ENCODE measurements around the gene FAM170B.

FAM170B gene

DNA sequence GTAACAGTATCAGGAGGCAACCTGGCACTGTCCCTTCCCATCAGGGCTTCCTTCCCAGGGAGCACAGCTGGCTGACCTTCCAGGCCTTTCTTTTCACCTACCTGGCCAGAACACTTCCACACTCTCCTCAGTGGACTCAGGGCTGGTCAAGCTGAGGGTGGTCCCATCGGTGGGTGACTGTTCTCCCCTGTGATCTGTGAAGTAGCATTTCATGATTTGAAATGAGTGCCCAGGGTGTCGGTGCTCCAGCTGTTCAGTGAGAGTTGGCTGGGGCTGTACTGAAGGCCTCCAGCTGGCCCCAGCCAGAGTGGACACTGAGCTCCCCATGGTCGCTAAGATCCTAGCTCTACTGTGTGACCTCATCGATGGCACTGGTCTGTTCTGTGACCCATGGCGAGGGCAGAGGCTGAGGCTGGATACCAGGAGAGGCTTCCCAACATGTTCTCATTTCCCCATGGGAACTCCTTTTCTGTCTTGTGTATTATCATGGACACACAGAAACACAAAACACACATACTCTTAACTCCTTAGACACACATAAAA lies at the start of gene FAM170B:
TSS of gene FAM170B (minus strand) at position 316 of the 543 bp plus-strand sequence. CDS start at position 213, 103 bp downstream.
- no peak for DNase-seq (ENCODE audit: low read depth in 2 of 2)

DNA sequence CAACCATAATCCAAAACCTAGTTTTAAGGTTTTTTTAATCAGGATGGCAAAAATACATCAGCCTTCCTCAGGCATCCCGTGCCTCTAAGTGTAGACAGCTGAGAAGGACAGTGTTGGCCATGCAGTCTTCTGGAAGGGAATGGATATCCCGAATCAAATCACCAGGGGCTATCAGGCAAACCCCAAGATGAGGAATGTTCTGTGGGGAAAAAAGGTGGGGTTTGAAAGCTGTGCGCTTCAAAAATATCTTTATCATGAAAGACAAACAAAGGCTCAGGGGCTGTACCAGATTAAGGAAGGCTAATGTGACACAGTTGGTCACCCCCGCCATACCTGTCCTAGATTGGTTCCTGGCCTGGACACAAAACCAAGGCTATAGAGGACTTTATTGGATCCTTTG lies 49.0 kb upstream of the FAM170B start:
- no peak for DNase-seq (ENCODE audit: low read depth in 2 of 2)

DNA sequence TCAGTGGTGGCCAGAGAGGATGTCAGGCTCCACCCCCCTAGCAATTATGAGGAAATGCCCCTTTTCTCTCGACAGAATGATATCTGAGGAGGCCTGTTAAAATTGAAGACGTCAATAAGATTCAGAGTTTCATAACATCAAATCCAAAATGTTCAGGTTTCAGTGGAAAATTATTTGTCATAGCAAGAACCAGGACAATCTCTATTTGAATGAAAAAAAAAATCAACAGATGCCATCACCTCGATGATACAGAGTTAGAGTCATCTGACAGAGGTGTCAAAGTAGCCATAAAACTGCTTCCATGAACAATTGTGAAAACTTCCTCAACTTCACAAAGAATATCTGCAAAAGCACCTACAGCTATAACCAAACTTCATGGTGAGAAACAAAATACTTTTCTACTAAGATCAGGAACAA lies 46.6 kb upstream of the FAM170B start:
- DNase-seq (ENCODE audit: low read depth in 2 of 2) = no peak

DNA sequence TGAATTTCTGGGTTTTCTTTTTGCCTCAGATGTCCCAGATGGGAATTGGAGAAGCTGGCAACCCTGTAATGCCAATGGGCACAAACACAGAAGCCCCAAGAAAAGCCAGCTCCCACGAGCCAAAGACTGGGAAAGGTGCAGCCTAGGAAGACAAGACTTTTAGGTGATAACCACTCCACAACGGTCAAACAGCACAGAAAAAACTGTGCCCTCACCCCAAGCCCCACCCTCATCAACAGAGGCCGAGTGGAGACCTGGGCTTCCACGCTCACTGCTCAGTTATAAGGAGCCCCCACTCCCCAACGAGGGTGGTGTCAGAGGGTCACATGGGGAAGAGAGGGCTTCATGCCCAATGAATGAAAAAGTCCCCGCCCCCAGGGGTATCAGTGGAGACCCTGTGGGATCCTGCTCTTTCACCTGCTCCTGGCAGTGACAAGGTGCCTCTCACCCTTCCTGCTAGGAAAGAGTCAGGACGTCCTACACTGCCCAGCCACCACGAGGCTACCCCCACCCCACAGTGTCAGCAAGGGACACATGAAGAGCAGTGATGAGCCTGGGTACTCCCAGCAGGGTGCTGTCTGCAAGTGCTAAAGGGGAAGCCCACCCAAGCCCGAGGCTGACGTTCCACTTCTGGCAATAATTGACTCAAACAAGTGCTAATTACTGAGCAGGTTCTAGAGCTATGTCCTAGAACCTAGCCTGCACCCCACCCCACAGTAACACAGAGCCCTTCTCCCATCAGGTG lies 46.0 kb upstream of the FAM170B start:
- no peak for DNase-seq (ENCODE audit: low read depth in 2 of 2)

DNA sequence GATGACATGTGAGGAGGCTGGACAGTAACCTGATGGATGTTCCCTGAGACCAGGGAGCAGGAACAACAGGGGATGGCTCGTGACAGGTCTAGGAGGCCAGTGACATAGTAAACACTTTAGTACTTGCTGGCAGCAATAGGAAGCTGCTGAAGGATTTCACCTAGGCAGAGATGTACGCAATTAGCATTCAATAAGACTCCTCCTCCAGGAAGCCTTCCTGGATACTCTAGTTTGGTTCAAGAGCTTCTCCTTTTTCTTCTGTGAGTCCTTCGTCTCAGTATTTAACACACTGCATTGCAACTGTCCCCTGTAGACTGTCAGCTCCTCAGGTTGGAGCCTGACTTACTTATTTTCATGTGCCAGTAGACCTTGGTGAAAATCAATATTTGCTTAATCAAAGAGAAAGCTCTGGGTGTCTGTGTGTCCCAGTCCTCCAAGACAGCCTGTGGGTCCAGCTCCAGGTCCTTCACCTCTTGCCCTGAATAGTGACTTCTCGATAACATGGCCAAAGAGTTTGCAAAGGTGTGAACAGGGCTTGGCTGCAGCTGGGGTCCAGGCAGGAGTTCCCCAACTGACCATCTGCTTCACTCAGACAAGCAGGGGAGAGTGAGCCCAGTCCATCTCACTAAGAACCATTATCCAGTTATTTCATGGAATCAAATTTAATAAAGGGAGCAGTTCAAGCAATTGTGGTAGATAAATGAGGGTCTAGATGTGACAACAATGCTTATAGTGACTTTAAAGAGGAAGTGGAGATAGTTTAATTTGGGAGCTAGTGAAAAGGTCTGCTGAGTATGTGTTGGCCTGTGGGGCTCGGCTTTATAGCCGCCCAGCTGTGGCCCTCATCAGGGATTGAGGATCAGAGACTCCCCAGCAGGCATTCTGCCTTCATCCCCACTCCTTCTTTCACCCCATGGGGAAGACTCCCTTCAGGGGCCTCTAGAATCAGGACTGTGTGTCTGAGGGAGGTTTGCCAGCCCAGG lies 45.0 kb upstream of the FAM170B start:
- DNase-seq (ENCODE audit: low read depth in 2 of 2) = no peak

DNA sequence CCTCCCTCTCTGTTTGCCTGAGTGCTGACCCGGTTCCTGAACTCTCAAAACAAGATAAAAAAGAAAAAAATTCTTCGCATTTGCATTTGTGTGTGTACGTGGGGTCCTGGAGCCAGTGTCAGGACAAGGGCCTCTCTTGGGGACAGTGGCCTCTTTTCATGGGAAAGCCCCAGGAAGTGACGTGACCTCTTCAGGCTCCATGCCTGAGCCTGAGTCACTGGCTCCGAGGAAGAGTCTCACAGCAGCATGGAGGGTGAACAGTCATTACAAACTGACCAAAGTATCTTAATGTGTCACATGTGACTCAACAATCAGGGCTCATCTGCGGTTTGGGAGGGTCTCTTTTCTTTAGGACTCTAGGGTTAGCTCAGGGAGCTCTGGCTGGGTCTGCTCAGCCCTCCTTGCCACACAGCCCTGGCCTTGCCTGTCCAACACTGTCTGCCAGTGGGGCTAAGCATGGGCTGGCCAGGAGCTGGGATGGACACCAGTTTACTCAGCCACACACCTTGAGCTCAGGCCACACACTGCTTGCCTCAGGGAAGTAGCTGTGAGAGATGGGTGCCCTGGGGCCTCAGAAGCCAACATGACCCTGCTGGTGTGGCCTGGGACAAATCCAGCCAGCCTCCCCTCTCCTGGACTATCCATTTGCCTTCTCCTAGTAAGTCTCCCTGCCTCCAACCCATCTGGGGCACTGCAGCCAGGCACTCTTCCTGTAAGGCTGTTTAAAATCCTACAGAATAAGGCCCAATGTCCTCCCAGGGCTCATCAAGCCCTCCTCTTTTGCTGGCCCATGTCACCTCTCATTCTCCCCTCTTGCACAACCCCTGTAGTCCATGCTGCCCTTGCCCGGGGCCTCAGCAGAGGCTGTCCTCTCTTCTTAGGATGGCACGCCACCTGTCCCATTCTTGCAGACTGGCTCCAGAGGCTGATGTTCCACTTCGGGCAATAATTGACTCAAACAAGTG lies 43.9 kb upstream of the FAM170B start:
- peak; percentile 57 to 62 for DNase-seq (ENCODE audit: low read depth in 2 of 2)

DNA sequence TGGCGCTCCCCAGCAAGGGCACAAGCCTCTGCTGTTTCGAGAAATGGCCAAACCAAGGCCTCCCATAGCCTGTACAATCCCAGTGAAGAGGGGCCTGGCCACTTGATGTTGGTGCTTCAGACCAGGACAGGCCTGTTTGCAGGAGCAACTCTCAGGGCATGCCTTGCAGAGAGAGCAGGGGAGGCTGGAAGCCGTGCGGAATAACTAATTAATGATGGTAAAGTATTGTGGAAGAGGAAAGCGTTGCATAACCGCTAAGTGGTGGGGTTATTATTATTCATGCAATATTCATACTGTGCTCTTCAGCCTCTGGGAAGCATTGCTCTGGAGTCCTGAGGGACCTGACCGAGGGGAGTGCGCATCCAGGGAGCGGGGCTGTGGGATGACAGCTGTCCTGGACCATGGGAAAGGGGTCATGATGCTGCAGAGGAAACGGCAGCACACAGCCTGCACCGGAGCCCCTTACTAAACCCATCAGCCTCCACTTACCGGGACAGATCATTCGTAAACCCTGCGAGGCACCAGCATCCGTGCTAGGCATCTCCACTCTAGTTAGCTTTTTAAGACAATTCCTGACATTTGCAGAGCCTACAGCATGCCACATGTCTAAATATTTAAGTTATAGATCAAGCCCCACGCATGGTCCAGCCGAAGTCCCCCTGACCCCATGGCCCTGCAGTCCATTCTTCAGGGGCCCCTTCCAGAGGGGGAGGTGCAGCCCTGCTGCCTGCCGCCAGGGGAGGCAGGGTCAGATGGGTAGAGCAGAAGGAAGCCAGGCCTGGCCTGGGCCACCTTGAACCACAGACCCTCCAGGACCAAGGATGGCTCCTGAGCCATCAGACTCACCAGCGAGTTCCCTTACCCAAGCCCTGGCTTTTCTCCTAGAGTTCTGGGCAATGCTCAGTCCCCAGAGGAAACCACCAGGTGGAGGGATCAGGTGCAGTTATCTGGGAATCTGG lies 42.8 kb upstream of the FAM170B start:
- DNase-seq (ENCODE audit: low read depth in 2 of 2) = no peak

DNA sequence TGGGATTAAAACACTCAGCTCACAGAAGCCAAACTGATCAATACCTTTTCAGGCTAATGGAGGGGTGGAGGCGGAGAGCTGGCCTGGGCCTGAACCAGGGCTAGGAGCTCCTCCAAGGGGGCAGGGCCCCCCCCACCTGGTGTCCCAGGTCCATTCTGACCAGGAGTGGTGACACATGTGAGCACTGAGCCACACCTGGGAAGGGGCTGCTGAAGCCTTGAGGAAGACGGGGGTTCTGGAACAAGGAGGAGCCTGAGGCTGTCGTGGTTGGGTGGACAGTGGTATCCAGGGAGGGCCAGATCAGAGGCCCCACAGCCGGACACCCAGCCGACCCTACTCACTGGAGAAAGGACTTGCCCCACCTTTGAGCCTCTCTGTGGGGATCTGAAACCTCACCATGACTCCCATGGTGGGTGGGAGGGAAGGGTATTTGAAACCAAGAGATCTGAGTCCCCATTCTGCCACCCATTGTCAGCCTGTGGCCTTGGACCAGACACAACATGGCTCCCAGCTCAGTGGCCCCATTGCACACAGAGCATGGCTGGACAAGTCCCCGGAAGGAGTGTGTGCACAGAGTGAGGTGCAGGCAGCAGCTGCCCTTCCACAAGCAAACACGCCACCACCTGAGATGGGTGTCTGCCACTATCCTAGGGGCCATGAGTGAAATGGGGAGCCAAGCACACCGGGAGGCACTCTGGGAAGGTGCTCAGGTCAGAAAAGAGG lies 41.9 kb upstream of the FAM170B start:
- DNase-seq (ENCODE audit: low read depth in 2 of 2) = no peak

DNA sequence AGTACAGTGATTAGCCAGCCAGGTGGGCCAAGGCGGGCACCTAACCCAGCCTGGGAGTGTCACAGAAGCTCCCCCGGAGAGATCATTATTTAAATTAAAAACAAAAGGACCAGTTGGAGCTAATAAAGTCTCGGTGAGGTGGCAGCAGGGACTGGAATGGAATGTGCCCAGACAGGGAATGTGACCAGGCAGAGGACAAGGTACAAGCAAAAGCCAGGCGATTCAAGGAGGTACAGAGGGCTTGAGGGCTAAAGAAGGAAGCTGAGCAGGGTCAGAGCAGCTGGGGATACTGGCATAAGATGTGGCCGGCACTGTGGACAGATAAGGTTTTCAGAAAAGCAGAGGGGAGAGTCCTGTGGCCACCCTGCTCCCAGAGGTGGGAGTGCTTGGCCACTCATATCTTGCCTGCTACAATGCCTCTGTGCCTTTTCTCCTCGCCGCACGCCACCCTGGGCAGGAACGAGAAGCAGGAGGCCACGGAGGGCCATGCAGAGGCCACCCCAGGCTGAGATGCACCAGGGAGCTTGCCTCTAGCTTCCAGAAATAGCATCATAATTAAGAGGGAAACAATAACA lies 41.2 kb upstream of the FAM170B start:
- DNase-seq (ENCODE audit: low read depth in 2 of 2) = no peak

DNA sequence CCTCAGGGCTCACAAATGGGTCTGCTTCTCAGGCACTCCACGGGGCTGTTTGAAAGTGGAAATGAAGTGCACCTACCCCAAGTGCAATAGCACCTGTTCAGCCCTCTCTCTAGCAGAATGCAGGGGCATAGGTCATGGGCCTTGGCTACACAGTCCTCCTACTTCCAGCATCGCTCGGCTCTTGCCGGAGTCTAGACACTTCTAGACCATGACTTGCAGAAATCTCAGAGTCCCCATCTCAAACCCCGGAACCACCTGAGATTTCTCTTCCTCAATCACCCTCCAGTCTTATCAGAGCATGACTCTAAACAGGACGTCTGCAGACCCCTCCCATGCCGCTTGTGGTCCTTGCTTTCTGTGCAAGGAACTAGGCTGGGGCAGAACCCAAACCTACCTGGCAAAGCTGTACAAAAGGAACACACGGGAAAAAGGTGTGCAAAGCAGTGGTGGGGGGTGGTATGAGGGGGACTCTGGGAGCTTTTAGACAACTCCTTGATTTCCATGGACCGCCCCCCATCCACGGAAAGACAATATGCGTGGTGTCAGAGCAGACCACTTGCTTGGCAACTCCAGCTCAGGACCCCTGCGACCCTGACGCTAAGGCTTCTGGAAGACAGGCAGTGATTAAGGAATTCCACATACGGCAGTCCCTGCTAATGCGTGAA lies 40.6 kb upstream of the FAM170B start:
- DNase-seq (ENCODE audit: low read depth in 2 of 2) = no peak

DNA sequence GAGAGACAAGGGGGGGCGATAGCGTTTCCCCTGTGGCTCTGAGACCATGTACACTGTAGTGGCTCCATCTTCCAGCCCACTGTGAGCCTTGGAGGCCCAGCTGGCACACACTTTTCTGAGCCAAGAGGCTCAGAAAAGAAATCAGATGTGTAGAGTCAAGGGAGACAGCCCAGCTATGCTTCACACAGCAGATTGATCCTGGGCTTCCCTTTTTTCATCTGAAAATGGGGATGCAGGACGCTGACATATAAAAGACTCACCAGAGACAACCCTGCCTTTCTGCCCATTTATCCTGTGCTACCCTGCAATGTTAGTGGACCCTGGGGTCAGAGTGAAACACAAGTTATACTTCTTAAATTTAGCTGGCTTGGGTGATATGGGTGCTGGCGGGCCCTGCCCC lies 40.0 kb upstream of the FAM170B start:
- DNase-seq (ENCODE audit: low read depth in 2 of 2) = no peak

DNA sequence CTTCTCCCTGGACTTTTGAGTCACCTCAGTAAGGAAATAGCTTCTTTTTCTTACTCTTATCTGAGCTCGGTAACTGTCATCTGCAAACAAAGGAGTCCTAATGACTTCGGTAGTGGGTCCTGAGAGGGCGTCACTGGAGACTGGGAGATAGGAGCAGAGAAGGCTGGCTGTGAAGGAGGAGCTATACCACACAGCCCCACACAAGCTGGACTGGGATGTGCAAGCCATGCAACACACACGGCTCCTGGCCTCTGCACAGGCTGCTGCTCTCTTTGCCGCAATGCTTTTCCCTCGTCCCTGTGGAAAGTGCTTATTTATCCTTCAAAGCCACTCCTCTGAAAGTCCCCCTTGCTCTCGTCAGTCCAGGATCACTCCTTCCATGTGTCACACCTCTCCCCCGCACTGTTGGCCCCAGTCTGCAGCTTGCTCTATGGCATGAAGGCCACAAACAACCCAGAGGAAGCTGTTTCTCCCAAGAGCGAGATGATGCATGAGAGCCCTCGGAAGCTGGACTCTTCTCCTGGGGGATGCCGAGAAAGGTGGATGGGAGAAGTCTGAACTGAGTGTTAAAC lies 39.5 kb upstream of the FAM170B start:
- DNase-seq (ENCODE audit: low read depth in 2 of 2) = no peak

DNA sequence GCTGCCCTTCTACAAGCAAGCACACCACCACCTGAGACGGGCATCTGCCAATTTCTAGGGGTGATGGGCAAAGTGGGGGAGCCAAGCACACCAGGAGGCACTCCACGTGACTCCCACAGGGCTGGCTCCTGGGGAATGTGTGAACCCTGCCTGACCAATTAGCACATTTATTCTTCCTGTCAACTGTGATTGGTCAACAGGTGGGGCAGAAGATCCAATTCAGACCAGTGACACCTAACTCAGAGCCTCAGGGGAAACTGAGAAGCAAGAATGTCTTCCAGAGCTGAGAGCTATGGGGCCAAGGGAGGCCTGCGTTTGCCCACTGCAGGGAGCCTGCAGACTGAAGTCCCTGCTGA lies 38.9 kb upstream of the FAM170B start:
- no peak for DNase-seq (ENCODE audit: low read depth in 2 of 2)

DNA sequence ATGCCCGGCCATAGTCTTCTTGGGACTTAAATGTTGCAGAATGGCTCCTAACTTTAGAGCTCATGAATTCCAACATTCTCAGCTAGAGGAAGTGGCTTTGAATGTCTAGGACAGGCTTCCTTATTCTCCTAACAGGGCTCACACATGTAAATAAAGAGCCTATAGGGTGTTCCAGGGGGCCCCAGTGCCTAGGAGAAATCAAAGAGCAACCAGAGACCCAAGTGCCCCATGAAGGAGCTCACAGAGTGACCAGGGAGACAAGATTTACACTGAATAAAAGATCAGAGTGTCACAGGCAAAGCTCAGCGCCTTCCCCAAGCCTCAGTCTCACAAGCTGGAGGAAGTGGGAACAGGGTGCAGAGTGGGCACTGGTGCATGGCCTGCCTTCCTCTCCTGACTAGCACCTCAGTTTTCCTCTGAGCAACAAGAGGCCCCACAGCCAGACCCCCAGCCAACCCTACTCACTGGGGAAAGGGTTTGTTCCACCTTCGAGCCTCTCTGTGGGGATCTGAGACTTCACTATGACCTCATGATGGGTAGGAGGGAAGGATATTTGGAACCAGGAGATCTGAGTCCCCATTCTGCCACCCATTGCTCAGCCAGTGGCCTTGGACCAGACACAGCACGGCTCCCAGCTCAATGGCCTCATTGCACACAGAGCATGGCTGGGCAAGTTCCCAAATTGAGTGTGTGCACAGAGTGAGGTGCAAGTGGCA lies 38.4 kb upstream of the FAM170B start:
- DNase-seq (ENCODE audit: low read depth in 2 of 2) = no peak

DNA sequence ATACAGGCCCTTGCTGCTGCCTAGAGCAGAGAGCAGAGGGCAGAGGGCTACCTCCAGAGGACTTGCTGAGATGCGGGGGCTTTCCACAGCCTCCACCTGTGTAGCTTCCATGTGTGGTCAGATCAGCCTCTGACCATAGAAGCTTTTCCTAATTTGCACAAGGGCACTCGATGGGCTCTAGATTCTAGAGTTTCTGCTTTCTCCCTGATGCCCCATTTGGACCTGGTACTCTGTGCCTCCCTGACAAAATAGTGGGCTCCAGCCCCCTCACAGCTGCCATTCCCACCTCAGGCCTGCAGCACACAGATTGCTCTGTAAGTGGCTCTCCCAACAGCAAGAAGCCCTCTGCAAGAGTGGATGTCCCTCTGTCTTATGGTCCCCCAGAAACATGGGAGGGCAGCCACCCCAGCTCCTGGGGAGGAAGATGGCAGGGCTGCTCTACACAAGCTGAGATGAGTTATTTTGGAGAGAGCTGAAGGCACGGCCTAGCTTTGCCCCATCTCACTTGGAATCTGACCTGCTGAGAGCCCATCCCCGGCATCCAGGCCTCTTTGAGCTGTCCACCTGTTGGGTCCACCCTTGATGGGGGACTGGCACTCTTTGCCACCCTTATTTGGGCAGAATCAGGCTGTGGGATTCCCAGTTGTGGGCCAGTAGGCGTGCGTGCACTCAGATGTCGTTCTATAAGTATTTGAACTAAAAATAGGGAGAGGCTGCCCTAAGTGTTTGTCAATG lies 37.7 kb upstream of the FAM170B start:
- DNase-seq (ENCODE audit: low read depth in 2 of 2) = no peak

DNA sequence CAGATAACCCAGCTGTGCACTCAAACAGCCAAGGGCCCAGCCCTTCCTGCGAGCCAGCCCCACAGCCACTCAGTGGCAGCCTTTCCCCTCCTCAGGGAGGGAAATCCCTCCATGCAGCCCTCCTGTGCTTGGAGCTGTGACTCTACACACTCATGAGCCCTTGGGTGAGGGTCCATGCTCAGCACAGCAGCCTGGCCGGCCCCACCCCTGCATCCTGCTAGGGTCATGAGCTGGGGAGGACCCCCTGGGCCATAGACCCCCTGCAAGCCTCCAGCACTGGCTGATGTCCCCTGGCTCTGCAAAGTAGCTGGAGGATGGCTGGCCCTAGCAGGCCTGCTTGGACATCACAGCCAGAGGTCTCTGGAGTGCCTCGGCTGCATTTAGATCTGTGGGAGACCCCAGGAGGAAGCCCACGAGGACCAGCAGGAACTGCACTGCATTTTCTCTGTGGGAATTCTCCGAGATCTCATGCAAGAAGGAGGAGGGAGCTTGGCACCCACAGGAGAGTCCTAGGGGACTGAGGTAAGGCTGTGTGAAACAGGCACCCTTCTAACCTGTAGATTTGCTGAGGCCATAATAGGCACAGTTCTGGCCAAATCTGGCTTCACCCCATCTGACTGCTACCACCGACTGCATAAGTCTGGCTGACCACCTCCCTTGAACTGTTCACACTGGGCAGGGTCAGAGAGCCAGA lies 37.0 kb upstream of the FAM170B start:
- DNase-seq (ENCODE audit: low read depth in 2 of 2) = no peak

Data from stimulated activated CD8-positive, alpha-beta memory T cell treated with anti-CD3 and anti-CD28 coated beads, Interleukin-2, amount 100 ng/mL, for 48 hours (primary cell).